ENCODE measurements around the gene MLLT10.
"Not testable (repeated sequence)": the region's sequence is repeated elsewhere in the genome, so short reads cannot be mapped to it uniquely, and the experiment has no call there.

MLLT10 gene

DNA sequence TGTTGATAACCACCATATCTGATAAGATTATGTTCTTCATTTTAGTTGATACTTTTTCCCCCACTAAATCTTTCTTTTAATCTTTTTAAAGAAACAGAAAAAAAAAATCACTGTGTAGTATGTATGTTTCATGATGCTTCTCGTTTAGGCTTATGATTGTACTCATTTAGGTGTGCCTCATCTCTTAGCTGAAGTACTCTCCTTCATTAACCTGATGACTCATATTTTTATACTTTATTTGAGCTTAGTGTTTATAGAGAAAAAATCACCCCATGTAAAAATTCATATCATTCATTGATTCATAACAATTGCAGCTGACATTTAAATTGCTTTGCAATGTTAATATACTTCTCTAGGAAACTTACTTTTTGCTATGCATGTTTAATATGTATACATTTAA is 158.9 kb downstream of the MLLT10 start:
- DNase-seq (ENCODE audit: extremely low read depth in 1 of 2, low read depth in 1 of 2) = no peak

DNA sequence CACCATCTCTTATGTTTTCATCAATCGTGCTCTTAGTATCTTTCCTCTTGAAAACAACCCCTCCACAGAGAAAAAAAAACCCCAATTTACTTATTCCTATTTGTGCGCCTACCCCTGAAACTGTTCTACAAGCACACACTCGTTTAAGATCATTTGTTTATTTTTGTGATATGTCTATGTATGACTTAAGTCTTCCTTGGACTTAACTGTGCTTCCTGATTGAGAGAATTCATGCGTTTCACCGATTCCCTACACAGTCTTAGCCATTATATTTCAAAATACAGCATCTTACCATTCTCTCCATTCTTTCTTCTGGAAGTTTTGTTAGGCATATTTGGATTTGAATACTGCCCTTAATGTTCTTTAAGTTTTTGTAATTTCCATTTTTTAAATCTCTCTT is 159.4 kb downstream of the MLLT10 start:
- DNase-seq (ENCODE audit: extremely low read depth in 1 of 2, low read depth in 1 of 2) = no peak

DNA sequence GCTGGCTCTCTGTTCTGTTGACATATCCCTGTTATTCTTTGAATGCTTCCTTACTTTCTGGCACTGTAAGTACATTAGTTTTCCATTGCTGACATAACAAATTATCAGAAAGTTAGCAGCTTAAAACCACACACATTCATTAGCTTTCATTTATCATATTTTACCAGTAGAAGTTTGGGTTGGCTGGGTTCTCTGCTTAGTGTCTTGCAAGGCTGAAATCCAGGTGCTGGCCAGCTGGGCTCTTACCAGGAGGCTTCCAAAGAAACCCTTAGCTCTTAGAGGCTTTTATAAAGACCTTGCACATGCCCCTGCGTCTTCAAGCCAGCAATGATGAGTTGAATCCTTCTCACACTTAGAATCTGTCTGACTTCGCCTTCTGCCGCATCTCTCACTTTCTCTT is 160.6 kb downstream of the MLLT10 start:
- DNase-seq (ENCODE audit: extremely low read depth in 1 of 2, low read depth in 1 of 2) = no peak

DNA sequence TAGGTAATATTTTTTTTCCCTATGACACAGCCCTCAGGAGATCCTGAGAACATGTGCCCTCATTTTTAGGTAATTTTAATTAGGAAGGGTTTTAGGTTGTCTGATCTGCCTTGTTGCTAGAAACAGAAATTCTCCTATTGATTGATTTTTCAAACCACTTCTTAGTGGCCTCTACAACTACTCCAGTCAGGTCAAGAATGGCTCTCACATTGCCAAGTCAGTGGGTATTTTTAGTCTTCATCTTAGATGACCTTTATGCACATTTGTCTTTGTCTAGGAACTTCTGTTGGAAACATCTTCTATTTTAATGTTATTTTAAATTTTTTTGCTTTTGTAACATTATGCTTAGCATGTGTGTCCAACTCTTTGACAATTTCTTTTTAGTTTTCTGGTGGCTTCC is 162.3 kb downstream of the MLLT10 start:
- no peak for DNase-seq (ENCODE audit: extremely low read depth in 1 of 2, low read depth in 1 of 2)

DNA sequence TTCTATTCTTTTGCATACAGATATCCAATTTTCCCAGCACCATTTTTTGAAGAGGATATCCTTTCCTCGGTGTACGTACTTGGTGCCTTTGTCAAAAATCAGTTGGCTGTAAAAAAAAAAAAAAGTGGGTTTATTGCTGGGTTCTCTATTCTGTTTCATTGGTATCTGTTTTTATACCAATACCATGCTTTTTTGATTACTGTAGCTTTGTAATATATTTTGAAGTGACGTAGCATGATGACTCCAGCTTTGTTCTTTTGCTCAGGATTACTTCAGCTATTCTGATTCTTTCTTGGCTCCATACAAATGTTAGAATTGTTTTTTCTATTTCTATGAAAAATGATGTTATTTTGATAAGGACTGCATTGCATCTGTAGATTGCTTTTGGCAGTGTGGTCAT is 165.5 kb downstream of the MLLT10 start:
- DNase-seq (ENCODE audit: extremely low read depth in 1 of 2, low read depth in 1 of 2) = no peak

DNA sequence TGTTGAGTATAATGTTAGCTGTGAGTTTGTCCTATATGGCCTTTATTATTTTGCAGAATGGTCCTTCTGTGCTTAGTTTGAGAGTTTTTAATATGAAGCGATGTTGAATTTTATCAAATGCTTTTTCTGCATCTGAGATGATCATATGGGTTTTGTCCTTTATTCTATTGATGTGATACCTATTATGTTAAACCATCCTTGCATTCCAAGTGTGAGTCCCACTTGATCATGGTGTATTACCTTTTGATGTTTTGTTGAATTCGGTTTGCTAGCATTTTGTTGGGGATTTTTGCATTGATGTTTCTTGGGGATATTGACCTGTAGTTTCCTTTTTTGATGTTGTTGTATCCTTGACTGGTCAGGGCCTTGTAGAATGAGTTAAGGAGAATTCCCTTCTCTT is 166.4 kb downstream of the MLLT10 start:
- DNase-seq (ENCODE audit: extremely low read depth in 1 of 2, low read depth in 1 of 2) = no peak

DNA sequence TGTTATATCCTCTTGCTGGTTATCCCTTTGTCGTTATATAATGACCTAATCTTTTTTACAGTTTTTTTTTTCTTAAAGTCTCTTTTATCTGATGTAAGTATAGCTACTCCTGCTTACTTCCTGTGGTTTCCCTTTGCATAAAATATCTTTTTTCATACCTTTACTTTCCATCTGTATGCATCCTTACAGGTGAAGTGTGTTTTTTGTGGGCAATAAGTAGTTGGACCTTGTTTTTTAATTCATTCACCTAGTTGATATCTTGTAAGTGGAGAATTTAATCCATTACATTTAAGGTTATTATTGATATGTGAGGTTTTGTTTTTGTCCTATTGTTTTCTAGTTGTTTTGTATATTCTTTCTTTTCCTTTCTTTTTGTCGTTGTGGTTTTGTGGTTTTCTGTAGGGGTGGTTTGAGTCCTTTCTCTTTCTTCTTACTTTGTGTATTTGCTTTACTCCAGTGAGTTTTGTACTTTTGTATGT is 168.6 kb downstream of the MLLT10 start:
- DNase-seq (ENCODE audit: extremely low read depth in 1 of 2, low read depth in 1 of 2) = no peak

DNA sequence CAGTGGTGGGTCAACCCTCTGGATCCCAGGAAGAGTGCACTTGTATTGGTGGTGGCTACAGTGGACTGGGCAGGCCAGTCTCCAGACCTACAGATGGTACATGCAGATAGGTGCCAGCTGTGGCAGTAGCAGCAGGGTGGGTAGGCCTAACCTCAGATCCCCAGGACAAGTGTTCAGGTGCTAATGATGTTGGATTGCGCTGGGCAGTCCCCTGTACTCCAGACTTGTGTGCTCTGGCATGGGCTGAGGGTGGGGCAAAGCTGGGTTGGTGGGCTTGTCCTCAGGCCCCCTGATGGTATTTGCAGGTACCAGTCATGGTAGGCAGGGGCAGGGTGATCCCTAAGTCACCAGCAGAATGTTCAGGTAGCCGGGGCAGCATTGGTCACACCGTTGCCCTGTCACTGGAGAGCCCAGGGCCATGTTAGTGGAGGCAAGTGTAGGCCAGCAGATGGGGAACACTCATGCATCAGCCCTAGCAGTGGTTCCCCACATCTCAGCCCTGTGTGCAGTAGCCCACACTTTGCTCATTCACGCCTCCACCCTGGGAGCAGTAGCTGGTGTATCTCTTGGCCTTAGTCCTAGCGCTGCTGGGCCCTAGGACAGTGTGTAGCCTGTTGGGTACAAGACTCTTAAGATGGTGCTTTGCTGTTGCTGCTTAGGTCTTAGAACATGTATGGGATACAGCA is 171.3 kb downstream of the MLLT10 start:
- no peak for DNase-seq (ENCODE audit: extremely low read depth in 1 of 2, low read depth in 1 of 2)

DNA sequence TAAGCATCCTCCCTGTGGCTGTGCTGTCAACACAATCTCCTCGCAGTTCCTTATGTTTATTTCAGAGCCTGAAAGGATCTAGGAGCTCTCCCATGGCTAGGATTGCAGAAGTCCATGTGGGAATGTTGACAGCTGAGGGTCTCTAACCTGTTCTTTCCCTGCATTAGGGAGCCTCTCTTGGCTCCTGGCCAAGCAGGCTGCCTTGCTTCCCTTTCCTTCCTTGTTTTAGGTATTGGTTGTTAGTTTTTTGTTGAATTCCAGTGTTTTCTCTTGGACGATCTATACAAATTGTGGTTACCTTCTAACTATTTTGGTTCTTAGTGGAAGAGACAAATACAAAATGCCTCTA is 171.8 kb downstream of the MLLT10 start:
- no peak for DNase-seq (ENCODE audit: extremely low read depth in 1 of 2, low read depth in 1 of 2)

DNA sequence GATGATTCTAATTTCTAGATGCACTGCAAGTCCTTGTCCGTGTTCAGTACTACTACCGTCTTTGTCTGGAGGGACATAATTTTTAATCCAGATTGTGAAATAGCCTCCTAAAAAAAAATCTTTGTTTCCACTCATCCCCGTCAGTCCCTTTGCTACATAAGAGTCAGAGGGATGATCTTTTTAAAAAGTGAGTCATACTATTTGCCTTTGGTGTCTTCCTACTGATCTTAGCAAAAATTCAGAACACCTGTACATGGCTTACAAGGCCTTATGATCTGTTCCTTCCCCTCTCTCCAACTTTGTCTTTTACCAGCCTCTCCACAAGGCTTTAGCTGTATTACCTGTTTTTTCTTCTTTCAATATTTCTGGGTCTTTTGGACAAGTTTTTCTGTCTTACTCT is 173.5 kb downstream of the MLLT10 start:
- DNase-seq (ENCODE audit: extremely low read depth in 1 of 2, low read depth in 1 of 2) = no peak

DNA sequence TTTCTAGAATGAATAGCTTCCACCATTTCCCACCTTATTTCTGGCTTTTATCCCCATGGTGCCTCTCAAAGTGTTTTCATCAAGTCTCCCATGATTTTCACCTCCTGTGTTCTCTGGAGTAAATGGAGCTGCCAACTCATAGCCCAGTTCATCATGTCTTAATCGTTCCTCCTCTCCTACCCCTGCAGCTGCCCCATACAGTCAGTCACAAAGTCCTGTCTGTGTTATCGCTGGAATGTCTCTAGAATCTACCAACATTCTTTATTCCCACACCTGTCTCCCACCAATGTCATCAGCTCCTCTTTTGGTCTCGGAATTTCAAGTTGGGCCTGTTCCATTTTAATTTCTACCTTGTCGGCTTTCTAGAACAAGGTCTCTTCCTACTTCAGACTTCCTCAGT is 178.9 kb downstream of the MLLT10 start:
- no peak for DNase-seq (ENCODE audit: extremely low read depth in 1 of 2, low read depth in 1 of 2)

DNA sequence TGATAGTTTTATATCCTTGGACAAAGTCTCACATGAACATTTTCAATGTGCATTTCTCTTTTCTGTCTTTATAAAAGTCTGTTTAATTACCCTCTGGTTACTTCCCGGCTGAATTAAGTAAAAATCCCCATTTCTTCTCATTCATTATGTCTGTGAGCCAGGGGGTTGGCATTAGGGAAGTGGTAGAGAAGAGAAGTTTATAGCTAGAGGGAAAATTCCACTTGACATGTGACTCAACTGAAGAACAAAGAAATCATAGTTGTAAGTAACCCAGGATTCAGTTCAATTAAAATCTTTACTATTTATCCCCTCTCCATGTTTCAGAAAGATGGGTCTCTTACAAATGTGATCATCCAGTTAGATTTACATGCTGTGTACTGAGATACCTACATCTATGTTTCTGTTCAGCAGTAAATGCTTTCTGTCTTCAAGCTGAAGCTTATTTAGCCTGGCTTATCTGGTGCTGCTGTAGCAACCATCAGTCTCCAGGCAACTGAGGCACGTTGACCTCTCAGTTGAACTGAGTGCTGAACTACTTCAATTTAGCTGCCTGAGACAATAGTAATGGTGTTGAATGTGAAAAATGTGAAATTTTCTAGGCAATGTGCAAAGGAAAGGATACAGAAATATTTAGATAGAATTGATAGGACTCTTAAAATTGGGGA is 181.6 kb downstream of the MLLT10 start:
- DNase-seq (ENCODE audit: extremely low read depth in 1 of 2, low read depth in 1 of 2) = no peak

DNA sequence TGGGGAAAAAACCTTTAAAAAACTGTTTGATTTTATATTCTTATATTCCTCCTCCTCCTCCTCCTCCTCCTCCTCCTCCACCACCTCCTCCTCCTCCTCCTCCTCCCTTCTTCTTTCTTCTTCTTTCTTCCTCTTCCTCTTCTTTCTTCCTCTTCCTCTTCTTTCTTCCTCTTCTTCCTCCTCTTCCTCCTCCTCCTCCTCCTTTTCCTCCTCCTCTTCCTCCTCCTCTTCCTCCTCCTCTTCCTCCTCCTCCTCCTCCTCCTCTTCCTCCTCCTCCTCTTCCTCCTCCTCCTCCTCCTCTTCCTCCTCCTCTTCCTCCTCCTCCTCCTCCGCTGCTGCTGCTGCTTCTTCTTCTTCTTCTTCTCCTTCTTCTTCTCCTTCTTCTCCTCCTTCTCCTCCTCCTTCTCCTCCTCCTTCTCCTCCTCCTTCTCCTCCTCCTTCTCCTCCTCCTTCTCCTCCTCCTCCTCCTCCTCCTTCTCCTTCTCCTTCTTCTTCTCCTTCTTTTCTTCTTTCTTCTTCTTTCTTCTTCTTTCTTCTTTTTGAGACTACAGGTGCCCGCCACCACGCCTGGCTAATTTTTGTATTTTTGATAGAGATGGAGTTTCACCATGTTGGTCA is 183.5 kb downstream of the MLLT10 start:
- DNase-seq (ENCODE audit: extremely low read depth in 1 of 2, low read depth in 1 of 2) = not testable (repeated sequence)

DNA sequence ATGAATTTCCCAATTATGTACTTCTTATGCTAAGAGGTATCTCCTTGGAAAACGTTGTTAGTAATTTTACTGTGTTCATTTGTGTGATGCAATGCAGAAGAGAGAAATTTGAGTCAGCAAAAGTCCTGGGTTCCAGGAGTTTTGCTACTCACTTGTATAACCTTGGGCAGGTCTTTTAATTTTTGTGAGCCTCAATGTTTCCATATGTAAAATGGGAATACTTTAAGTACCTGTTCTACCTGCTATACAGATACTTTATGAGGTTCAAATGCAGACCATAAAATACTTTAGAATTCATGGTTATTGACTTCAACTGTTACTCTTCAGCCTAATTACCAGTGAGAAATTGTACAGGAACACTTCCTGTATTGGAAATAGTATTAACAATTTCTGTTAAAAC is 185.5 kb downstream of the MLLT10 start:
- DNase-seq (ENCODE audit: extremely low read depth in 1 of 2, low read depth in 1 of 2) = no peak

DNA sequence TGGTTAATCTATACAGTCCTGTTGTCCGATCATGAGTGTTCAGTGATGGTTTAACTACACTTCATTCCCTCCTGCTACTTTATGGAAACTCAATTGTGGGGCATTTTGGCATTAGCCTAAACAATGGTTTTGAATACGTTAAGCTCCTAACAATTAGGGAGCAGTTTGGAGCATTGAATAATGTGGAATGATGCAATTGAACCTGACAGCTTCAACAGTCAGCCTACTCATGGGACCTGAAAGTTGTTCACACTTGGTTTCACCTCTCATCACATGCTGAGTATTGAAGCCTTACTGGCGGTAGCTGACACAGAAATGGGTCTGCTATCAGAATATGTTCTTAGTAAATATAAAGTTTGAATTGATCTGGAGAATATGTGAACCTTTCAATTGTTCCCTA is 186.1 kb downstream of the MLLT10 start:
- DNase-seq (ENCODE audit: extremely low read depth in 1 of 2, low read depth in 1 of 2) = no peak

DNA sequence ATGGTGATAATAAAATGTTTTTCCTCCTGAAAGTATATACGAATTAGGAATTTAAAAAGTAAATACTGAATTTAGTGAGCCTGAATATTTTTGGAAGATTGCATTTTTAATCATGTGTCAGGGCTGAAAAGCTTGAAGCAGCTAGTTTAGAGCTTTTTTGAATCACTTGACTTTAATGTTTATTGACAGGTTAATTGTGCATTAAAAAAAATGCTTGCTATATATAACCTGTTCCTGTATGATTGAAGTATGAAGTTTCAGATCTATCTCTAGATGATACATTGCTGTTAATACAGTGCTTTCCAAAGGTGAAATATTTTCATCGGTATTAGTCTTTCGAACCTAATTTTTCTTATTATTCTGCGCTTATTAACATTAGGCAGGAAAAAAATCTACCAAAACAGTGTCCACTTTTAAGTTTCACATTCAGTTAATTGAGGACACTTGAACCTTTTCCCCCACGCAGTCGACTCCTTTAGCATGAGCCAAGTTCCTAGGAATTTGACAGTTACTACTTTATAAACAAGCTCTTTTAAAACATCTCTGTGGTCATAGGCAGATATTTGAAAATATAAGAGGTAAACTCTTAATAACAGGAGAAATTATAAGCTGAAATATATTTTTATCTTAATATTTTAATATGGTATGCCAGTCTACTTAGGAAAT is 187.1 kb downstream of the MLLT10 start:
- no peak for DNase-seq (ENCODE audit: extremely low read depth in 1 of 2, low read depth in 1 of 2)

DNA sequence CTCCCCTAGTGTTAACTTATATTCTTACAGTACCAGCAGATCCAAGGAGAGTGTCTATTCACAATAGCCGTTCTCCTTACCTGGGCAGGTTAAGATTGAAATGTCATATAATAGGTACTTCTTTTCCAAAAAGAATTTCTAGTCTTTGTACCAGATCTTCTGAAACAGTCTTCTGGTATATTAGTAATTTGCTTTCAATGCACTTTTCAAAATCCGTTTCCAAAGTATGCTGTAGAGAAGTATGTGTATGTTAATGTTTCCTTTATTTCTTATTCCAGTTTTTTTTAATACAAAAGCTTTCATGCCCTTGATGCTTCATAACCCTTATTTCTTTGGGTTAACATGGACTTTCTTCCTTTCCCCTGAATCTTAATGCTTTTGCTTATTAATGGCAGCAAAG is 188.2 kb downstream of the MLLT10 start:
- DNase-seq (ENCODE audit: extremely low read depth in 1 of 2, low read depth in 1 of 2) = no peak

DNA sequence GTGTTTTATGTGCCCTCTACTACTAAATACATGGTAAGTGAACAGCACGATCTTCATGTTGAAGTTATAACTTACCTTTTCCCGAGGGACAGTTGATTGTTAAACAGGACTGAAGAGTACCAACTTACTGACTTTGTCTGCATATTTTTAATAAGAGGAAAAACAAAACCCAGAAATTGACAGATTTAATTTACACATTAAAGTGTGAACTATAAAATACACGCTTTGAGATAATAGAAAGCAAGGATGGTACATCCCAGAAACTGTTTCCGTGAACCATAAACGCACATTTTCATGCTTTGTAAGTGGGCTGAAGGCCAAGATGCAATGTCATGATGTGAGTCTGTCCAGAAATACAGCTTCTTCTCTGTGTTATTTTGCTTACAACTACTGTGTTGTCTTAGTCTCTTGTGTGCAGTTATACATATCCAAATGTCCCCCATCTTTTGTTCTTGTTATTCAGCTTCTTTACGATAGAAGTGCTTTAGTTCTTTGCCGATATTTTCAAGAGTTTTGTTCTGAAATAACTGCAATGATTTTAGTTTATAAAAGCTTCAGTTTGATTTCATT is 190.1 kb downstream of the MLLT10 start:
- no peak for DNase-seq (ENCODE audit: extremely low read depth in 1 of 2, low read depth in 1 of 2)

DNA sequence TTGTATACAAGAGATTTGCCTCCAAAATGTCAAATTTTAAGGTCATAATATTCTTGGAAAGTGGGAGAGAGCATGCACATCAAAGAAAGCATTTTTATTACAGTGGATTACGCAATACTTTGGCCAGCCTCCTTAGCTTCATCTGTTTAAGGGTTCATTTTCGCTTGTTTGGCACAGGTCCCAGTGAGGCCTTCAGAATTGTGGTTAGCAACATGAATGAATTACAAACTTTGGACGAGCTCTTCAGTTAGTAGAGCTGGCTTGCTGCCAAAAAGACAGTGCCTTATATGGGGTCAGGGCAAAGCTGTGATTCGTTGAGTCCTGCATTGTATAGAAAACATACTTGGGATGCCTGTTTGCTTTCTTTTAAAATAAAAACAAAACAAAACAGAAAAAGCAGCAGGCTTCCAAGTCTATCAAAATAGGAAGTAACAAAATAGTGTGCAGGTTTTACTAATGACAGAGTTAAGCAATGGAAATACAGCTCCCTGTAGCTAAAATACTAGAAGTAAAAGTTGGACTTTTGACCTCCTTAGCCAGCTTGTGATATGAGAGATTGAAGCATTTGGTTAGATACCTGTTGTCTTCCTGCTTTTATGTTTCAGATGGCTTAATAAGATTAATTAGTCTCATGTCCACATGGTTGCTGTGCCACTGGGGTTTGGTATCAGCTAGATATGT is 190.8 kb downstream of the MLLT10 start:
- DNase-seq (ENCODE audit: extremely low read depth in 1 of 2, low read depth in 1 of 2) = no peak

DNA sequence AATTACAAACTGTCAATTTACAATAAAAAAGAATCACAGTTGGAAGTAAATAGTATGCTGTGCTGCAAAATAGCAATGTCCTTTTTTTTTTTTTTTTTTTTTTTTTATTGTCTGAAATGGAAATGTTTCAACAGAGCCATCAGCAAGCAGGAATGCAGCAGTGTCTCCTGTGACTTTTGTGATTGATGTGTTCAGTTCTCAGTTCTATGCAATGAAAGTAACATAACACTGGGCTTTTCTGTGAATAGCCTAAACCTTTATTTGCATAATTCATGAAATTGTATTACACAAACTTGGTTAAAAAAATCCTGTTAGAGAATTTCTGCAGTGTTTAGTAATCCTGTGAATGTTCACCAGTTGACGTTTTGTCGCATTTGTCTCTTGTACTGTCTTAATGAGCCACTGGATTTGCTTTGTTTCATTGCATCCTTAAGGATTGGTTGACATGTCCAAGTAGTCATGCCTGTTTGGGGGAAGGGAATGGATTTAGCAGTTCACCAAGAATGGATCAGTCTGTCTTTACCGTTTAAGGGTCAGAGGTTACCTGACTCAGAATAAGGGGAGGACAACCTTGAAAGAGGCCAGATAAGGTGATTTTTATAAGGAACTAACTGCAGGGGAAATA is 192.7 kb downstream of the MLLT10 start:
- no peak for DNase-seq (ENCODE audit: extremely low read depth in 1 of 2, low read depth in 1 of 2)
